Subcutaneous abdominal adipose tissue (tissue), 5 donors: ENCODE measurements around the gene NEURL4.
A peak's percentile ranks its signal among the peaks of the same experiment; 100 is the strongest.
"Not testable (repeated sequence)": the region's sequence is repeated elsewhere in the genome, so short reads cannot be mapped to it uniquely, and the experiment has no call there.

Experiments
- H3K27ac ChIP-seq: one replicate; pipeline ENCODE4 v1.7.0; 2013; ENCODE audit warnings: low read depth, mild to moderate bottlenecking, inconsistent platforms, low read length, moderate library complexity
- H3K27me3 ChIP-seq, 5 donors: one replicate each; pipeline ENCODE4 v1.7.0; 2013; ENCODE audit warnings: low read length in 5 of 5, inconsistent platforms in 1 of 5; ENCODE audit not compliant: control insufficient read depth in 5 of 5, insufficient read depth in 4 of 5
- H3K36me3 ChIP-seq, 5 donors: one replicate each; pipeline ENCODE4 v1.7.0; 2013; ENCODE audit warnings: low read length in 5 of 5; ENCODE audit not compliant: control insufficient read depth in 5 of 5, insufficient read depth in 5 of 5
- H3K4me1 ChIP-seq, 5 donors: one replicate each; pipeline ENCODE4 v1.7.0; 2013; ENCODE audit warnings: low read length in 5 of 5, mild to moderate bottlenecking in 3 of 5, moderate library complexity in 1 of 5; ENCODE audit not compliant: control insufficient read depth in 5 of 5, insufficient read depth in 5 of 5
- H3K4me3 ChIP-seq, 5 donors: one replicate each; pipeline ENCODE4 v1.7.0; 2013; ENCODE audit warnings: low read length in 5 of 5, low read depth in 1 of 5
- H3K9ac ChIP-seq, 5 donors: one replicate each; pipeline ENCODE4 v1.7.0; 2013; ENCODE audit warnings: low read length in 5 of 5, mild to moderate bottlenecking in 4 of 5, moderate library complexity in 3 of 5
- H3K9me3 ChIP-seq, 5 donors: one replicate each; pipeline ENCODE4 v1.7.0; 2013; ENCODE audit warnings: low read length in 5 of 5; ENCODE audit not compliant: control insufficient read depth in 5 of 5
- donor health status: healthy.
- donor health status: healthy.
- donor health status: healthy.
- donor health status: healthy.
- donor health status: healthy.

NEURL4 gene

DNA sequence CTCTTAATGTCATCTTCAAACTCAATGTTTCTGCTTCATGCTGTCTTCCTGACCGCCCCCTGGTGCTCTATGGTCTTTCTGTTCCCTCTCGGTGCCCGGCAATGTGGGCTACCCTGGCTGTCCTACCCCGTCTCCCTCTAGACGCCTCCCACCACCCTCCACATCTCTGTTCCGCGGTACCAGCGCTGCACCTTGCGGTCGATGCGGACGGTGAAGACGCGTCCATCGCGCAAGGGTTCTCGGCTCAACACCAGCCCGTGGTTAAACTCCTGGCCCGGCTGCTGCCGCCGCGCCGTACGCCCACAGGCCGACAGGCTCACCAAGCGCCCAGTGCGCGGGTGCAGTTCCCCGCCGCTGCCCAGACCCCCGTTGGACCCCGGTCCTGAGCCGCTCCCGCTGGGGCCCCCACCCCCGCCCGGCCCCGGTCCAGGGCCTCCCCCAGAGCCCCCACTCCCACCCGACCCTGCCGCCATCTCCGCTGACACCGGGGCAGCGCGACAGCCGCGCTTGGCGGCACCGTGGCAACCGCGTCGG, at the start of gene NEURL4:
Gene NEURL4 (minus strand): TSS at position 496 of the 534 bp plus-strand sequence. CDS start 23 bp downstream, at position 473.
- Histone ChIP-seq H3K36me3 (peaks cover 0 to 32% (median 26%) of the 10 kb centered on the region in 5 donors), H3K4me1 (peaks cover 3 to 29% (median 20%) of the 10 kb centered on the region in 5 donors), H3K27ac (peak within 1 kb of the TSS; percentile 85), H3K27me3 (peaks cover 0 to 12% (median 9%) of the 10 kb centered on the region in 5 donors), H3K9me3 (no peaks in the 10 kb centered on the region), H3K4me3 (peak within 1 kb of the TSS; percentile 76 to 94 (median 93)), H3K9ac (peak within 1 kb of the TSS; percentile 57 to 87 (median 85))

DNA sequence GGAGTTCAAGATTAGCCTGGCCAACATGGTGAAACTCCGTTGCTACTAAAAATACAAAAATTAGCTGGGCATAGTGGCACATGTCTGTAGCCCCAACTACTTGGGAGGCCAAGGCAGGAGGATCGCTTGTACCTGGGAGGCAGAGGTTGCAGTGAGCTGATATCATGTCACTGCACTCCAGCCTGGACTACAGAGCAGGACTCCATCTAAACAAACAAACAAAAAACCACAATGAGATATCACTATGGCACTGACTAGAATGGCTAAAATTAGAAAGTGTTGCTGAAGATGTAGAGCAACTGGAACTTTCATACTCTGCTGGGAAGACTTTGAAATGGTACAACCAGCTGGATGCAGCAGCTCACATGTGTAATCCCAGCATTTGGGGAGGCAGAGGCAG, 45.2 kb upstream of the NEURL4 start:
- Histone ChIP-seq H3K9ac (no peak overlapping the region), H3K36me3 (no peaks in the 10 kb centered on the region), H3K27ac (no peak overlapping the region), H3K9me3 (peaks cover 0 to 3% (median 0%) of the 10 kb centered on the region in 5 donors), H3K27me3 (peaks cover 0 to 2% (median 0%) of the 10 kb centered on the region in 5 donors), H3K4me3 (no peak overlapping the region), H3K4me1 (no peaks in the 10 kb centered on the region)

DNA sequence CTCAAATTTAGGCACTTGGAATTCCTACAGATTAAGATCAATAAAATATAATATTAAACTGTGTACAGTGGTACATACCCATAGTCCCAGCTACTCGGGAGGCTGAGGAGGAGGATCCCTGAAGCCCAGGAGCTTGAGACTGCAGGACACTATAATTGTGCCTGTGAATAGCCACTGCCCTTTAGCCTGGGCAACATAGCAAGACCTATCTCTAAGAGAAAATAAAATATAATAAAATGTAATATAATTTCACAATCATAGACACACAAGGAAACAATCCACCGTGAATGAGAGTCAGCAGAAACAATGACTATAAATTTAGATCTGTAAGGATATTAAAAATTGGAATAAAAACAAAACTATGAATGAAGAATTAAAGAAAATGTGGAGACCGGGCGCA, 41.7 kb upstream of the NEURL4 start:
- Histone ChIP-seq H3K4me3 (no peak overlapping the region), H3K9ac (no peak overlapping the region), H3K36me3 (no peaks in the 10 kb centered on the region), H3K9me3 (no peaks in the 10 kb centered on the region), H3K4me1 (no peaks in the 10 kb centered on the region), H3K27me3 (peaks cover 0 to 3% (median 0%) of the 10 kb centered on the region in 5 donors), H3K27ac (no peak overlapping the region)

DNA sequence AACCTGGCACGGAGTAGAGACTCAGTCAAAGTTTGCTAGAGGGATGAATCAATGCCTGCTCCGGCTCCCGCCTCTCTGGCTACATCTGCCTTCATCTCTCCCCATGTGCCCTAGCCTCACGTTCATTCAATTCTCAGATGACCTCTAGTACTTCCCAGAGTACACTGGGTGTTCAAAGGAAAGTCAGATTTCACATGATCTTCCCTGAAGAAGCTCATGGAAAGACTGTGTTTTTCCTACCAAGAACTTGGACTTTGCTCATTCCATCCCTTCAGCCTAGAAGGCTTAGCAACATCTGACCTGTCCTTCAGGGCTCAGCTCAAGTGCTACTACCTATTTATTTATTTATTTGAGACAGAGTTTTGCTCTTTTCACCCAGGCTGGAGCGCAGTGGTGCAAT, 40.7 kb upstream of the NEURL4 start:
- H3K4me1 ChIP-seq = no peaks in the 10 kb centered on the region

DNA sequence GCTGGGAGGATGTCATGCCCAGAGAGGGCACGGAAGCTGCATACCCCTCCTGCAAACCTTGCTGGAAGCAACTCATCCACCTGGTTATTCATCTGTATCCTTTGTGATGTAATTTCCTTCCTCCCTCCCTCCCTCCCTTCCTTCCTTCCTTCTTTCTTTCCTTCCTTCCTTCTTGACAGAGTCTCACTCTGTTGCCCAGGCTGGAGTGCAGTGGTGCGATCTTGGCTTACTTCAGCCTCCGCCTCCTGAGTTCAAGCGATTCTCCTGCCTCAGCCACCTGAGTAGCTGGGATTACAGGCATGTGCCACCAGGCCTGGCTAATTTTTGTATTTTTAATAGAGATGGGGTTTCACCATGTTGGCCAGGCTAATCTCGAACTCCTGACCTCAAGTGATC, 39.5 kb upstream of the NEURL4 start:
- H3K9ac ChIP-seq, H3K9me3 ChIP-seq, H3K4me3 ChIP-seq, H3K27me3 ChIP-seq, H3K4me1 ChIP-seq, H3K27ac ChIP-seq, H3K36me3 ChIP-seq: not testable (repeated sequence)

More for the DNA sequence above, 40.7 kb upstream of the NEURL4 start:
- H3K9me3 ChIP-seq = no peaks in the 10 kb centered on the region
- no peaks in the 10 kb centered on the region for H3K36me3 ChIP-seq
- H3K4me3 ChIP-seq = no peak overlapping the region
- no peak overlapping the region for H3K9ac ChIP-seq
- H3K27ac ChIP-seq = no peak overlapping the region
- H3K27me3 ChIP-seq = peaks cover 0 to 3% (median 0%) of the 10 kb centered on the region in 5 donors

DNA sequence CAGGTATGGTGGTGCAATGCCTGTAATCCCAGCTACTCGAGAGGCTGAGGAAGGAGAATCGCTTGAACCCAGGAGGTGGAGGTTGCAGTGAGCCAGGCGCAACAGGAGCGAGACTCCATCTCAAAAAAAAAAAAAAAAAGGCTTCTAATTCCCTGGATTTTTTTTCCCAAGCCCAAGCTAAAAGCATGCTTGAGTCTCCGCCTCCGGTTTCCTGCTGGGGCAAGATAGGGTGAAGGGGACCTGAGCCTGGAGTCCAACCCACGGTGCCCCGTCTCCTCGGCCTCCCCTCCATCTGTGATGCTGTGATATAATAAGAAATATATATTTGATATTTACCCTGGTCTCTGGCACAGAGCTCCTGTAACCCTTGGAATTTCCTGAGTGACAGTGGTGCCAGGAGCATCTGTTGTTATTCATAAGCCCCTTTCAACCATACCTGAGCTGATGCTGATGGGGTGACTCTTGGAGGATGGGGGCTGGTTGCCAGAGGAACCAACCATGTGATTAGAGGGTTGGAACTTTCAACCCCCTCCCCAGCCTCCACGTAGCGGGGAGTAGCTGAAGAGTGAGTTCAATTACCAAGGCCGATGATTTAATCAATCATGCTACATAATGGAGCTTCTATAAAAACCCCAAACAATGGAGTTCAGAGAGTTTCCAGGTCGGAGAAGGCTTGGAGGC, 38.9 kb upstream of the NEURL4 start:
- Histone ChIP-seq H3K9me3 (no peaks in the 10 kb centered on the region), H3K27ac (no peak overlapping the region), H3K4me3 (no peak overlapping the region), H3K4me1 (no peaks in the 10 kb centered on the region), H3K9ac (no peak overlapping the region), H3K27me3 (peaks cover 0 to 3% (median 0%) of the 10 kb centered on the region in 5 donors), H3K36me3 (no peaks in the 10 kb centered on the region)

DNA sequence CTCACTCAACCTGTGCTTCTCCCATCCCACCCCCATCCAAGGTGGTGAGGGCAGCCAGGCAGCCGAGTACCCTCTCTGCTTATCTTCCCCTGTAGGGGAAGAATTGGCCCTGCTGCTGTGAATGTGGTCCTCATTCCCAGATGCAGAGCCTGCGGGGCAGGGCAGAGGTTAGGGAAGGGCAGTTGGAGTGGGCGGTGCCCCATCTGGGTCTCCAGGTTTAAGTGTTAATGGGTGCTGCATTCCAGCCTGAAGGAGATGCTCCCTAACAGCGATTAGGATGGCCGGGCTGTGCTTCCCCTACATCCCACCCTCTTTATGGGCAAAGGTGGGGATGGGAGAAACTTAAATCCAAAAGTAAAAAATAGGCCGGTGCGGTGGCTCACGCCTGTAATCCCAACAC, 37.9 kb upstream of the NEURL4 start:
- no peaks in the 10 kb centered on the region for H3K36me3 ChIP-seq
- H3K9me3 ChIP-seq = no peaks in the 10 kb centered on the region
- H3K4me1 ChIP-seq = no peaks in the 10 kb centered on the region
- H3K27ac ChIP-seq = no peak overlapping the region
- peaks cover 0 to 3% (median 0%) of the 10 kb centered on the region in 5 donors for H3K27me3 ChIP-seq
- no peak overlapping the region for H3K9ac ChIP-seq
- H3K4me3 ChIP-seq = no peak overlapping the region

DNA sequence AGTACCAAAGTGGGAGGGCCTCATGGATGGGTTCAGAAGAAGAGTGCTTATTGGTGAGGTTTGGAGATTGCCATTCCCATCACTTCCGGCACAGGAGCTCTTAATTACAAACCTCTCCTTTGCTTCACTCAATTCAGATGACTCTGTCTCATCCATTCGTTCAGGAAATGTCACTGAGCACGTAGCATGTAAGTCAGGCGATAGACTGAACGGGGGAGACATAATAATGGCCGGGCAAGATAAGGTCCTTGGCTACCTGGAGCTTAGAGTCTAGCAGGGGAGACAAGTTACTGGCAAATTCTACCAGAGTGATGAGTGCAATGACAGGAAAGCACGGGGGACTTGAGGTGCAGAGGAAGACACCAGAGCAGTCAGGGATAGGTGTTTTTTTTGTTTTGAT, 36.8 kb upstream of the NEURL4 start:
- H3K4me3 ChIP-seq, H3K27me3 ChIP-seq, H3K4me1 ChIP-seq, H3K36me3 ChIP-seq, H3K9ac ChIP-seq, H3K9me3 ChIP-seq, H3K27ac ChIP-seq: not testable (repeated sequence)

DNA sequence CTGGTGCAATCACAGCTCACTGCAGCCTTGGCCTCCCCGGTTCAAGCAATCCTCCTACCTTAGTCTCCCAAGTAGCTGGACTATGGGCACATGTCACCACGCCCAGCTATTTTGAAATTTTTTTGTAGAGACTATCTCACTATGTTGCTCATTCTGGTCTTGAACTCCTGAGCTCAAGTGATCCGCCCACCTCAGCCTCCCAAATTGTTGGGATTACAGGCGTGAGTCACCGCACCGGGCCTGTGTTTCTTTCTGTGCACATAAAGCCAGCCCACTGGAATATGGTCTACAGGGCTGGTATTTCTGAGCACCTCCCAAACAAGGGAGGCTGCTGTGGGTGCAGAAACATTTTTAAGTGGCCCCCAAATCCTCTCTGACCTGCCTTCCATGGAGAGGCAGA, 34.2 kb upstream of the NEURL4 start:
- no peak overlapping the region for H3K9ac ChIP-seq
- H3K36me3 ChIP-seq = no peaks in the 10 kb centered on the region
- no peaks in the 10 kb centered on the region for H3K9me3 ChIP-seq
- H3K27me3 ChIP-seq = peaks cover 0 to 4% (median 0%) of the 10 kb centered on the region in 5 donors
- no peaks in the 10 kb centered on the region for H3K4me1 ChIP-seq
- H3K27ac ChIP-seq = no peak overlapping the region
- no peak overlapping the region for H3K4me3 ChIP-seq

DNA sequence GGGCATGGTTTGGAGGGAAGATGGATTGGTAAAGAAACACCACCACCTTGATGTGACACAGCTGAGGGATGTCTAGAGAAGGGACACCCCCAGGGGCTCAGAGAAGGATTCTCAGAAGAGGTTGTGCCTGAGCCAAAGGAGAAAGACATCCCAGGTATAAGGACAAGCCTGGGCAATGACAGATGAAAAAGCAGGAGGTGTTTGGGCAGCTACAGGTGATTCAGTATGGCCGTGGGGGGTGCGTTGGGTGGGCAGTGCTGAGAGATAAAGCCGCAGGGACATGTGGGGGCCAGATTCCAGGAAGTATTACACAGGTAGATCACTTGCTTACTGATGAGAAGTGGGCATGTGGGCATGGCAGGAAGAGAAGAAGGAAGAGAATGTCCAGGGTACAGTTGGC, 32.8 kb upstream of the NEURL4 start:
- no peak overlapping the region for H3K9ac ChIP-seq
- no peak overlapping the region for H3K4me3 ChIP-seq
- H3K27me3 ChIP-seq = peaks cover 0 to 4% (median 0%) of the 10 kb centered on the region in 5 donors
- H3K4me1 ChIP-seq = no peaks in the 10 kb centered on the region
- H3K36me3 ChIP-seq = no peaks in the 10 kb centered on the region
- no peak overlapping the region for H3K27ac ChIP-seq
- no peaks in the 10 kb centered on the region for H3K9me3 ChIP-seq
